ENCODE measurements around the gene SPACA5B.

- TF ChIP-seq, protein P1, sequence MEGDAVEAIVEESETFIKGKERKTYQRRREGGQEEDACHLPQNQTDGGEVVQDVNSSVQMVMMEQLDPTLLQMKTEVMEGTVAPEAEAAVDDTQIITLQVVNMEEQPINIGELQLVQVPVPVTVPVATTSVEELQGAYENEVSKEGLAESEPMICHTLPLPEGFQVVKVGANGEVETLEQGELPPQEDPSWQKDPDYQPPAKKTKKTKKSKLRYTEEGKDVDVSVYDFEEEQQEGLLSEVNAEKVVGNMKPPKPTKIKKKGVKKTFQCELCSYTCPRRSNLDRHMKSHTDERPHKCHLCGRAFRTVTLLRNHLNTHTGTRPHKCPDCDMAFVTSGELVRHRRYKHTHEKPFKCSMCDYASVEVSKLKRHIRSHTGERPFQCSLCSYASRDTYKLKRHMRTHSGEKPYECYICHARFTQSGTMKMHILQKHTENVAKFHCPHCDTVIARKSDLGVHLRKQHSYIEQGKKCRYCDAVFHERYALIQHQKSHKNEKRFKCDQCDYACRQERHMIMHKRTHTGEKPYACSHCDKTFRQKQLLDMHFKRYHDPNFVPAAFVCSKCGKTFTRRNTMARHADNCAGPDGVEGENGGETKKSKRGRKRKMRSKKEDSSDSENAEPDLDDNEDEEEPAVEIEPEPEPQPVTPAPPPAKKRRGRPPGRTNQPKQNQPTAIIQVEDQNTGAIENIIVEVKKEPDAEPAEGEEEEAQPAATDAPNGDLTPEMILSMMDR (IDR thresholded peaks at IDR 0.05), result no peak
- no peak for TF ChIP-seq POLR2A (IDR thresholded peaks at IDR 0.05)
These were observed 24.4 kb downstream of the SPACA5B start for GRCh38 chrX:48154796-48155195.
